HEK293 (cell line): ENCODE measurements around the gene SLC39A1.
A peak's percentile ranks its signal among the peaks of the same experiment; 100 is the strongest.
"Not testable (repeated sequence)": the region's sequence is repeated elsewhere in the genome, so short reads cannot be mapped to it uniquely, and the experiment has no call there.

Experiments used
- CTCF ChIA-PET: fragments of 350-600 bp; formaldehyde crosslinking; extraction: SDS; loops from one replicate; lab custom pipeline; 2021; ENCODE audit warnings: antibody characterized with exemption; lab: Yijun Ruan, JAX
- POLR2A ChIA-PET: fragments of 300-600 bp; formaldehyde crosslinking; extraction: SDS; loops from one replicate; lab custom pipeline; 2020; ENCODE audit warnings: antibody characterized with exemption, inconsistent platforms; lab: Yijun Ruan, JAX
- H3K27ac ChIP-seq: fragments of 200-500 bp; sonication (Bioruptor generic); 2 replicates; pipeline ENCODE4 v1.5.1; 2014; ENCODE audit warnings: low read depth, low read length, control low read depth, inconsistent platforms; ENCODE audit errors: extremely low read depth
- H3K36me3 ChIP-seq, 2 experiments: fragments of 200-500 bp in 1 of 2; sonication (Bioruptor generic) in 1 of 2; 1 replicate in 1 of 2; 2 replicates in 1 of 2; pipeline ENCODE4 v1.5.1; 2014 to 2017; ENCODE audit warnings: inconsistent platforms in 2 of 2, low read length in 2 of 2; ENCODE audit not compliant: control insufficient read depth in 2 of 2, insufficient read depth in 1 of 2
- H3K4me1 ChIP-seq: fragments of 200-500 bp; sonication (Bioruptor generic); 2 replicates; pipeline ENCODE4 v1.5.1; 2014; ENCODE audit warnings: mild to moderate bottlenecking, low read length, inconsistent platforms; ENCODE audit not compliant: control insufficient read depth, insufficient read depth
- H3K4me3 ChIP-seq: 2 replicates; pipeline ENCODE4 v1.5.1; 2011; ENCODE audit warnings: low read depth, mild to moderate bottlenecking, control low read depth, low read length, moderate library complexity
- H3K9me3 ChIP-seq: fragments of 200-500 bp; sonication (Bioruptor generic); 2 replicates; pipeline ENCODE4 v1.5.1; 2014; ENCODE audit warnings: low read depth, low read length, inconsistent platforms; ENCODE audit not compliant: control insufficient read depth, insufficient read depth
- GLI4 ChIP-seq: fragments of 450-650 bp; formaldehyde crosslinking; IDR thresholded peaks from 2 replicates; pipeline ENCODE4 v1.5.1; 2016; ENCODE audit warnings: missing biosample characterization, missing genetic modification characterization
- PRDM2 ChIP-seq: fragments of 450-650 bp; formaldehyde crosslinking; IDR thresholded peaks from 2 replicates; pipeline ENCODE4 v1.5.1; 2016; ENCODE audit warnings: missing biosample characterization, missing genetic modification characterization, borderline replicate concordance
- PRDM4 ChIP-seq: fragments of 450-650 bp; formaldehyde crosslinking; IDR thresholded peaks from 2 replicates; pipeline ENCODE4 v1.5.1; 2017; ENCODE audit warnings: missing biosample characterization, missing genetic modification characterization
- SP7 ChIP-seq: fragments of 450-650 bp; formaldehyde crosslinking; IDR thresholded peaks from 2 replicates; pipeline ENCODE4 v1.5.1; 2016; ENCODE audit warnings: missing biosample characterization, missing genetic modification characterization
- YY1 ChIP-seq: fragments of 450-650 bp; formaldehyde crosslinking; IDR thresholded peaks from 2 replicates; pipeline ENCODE4 v1.5.1; 2018; ENCODE audit warnings: missing biosample characterization, missing genetic modification characterization
- ZBTB11 ChIP-seq: fragments of 450-650 bp; formaldehyde crosslinking; conservative IDR thresholded peaks from 2 replicates; pipeline ENCODE4 v1.5.1; 2016; ENCODE audit warnings: low read depth, missing biosample characterization, missing genetic modification characterization
- ZBTB17 ChIP-seq: fragments of 450-650 bp; formaldehyde crosslinking; IDR thresholded peaks from 2 replicates; pipeline ENCODE4 v1.5.1; 2016; ENCODE audit warnings: missing biosample characterization, missing genetic modification characterization
- ZBTB20 ChIP-seq: fragments of 450-650 bp; formaldehyde crosslinking; IDR thresholded peaks from 2 replicates; pipeline ENCODE4 v1.5.1; 2016; ENCODE audit warnings: missing biosample characterization, missing genetic modification characterization
- ZNF362 ChIP-seq: fragments of 450-650 bp; formaldehyde crosslinking; IDR thresholded peaks from 2 replicates; pipeline ENCODE4 v1.5.1; 2016; ENCODE audit warnings: missing biosample characterization, missing genetic modification characterization
- ZNF610 ChIP-seq: fragments of 450-650 bp; formaldehyde crosslinking; IDR thresholded peaks from 2 replicates; pipeline ENCODE4 v1.5.1; 2016; ENCODE audit warnings: missing biosample characterization, missing genetic modification characterization, borderline replicate concordance

The SLC39A1 gene

GRCh38 chr1:154006136-154006535 lies 42.8 kb upstream of the SLC39A1 start:
- CTCF ChIA-PET, result no interaction called here
- Histone ChIP-seq H3K27ac (no peak overlapping the region), H3K9me3 (no peaks in the 10 kb centered on the region), H3K4me1 (no peaks in the 10 kb centered on the region), H3K36me3 (no peaks in the 10 kb centered on the region), H3K4me3 (no peak overlapping the region)
- POLR2A ChIA-PET, result no interaction called here
- TF ChIP-seq ZBTB17 (tag by site-specific recombination), result no peak

GRCh38 chr1:154000420-154000819 lies 37.1 kb upstream of the SLC39A1 start:
- POLR2A ChIA-PET, result interaction anchor here (0.6 to 4.6 kb wide), 4 partner anchors 8 to 225 kb away, joined by 3 to 54 read pairs (median 4); partner anchors contain the start of genes CREB3L4, RPS27 and SLC27A3
- Histone ChIP-seq H3K4me1 (no peaks in the 10 kb centered on the region), H3K36me3 (peaks cover 0 to 3% of the 10 kb centered on the region in 2 experiments; a peak in 1 of 3 replicates)
- TF ChIP-seq ZNF610 (tag by site-specific recombination), result no peak
- TF ChIP-seq, all 188 proteins: peak for 0
- H3K27ac ChIP-seq, result no peak overlapping the region
- no peaks in the 10 kb centered on the region for H3K9me3 ChIP-seq
- no peak overlapping the region for H3K4me3 ChIP-seq
- CTCF ChIA-PET, result interaction anchor here (0.6 kb wide), 1 partner anchor 85 kb away, joined by 4 read pairs; no protein-coding TSS in a partner anchor

- H3K4me1 ChIP-seq, CTCF ChIA-PET, POLR2A ChIA-PET, H3K27ac ChIP-seq, H3K4me3 ChIP-seq: not testable (repeated sequence)
- 0 out of 2 replicates have a peak, but pooled peaks have one; percentile 4 for TF ChIP-seq ZNF362 (tag by site-specific recombination)
- TF ChIP-seq, all 188 proteins: peak for 1; not testable (repeated sequence) for 187
- not testable (repeated sequence) for H3K9me3 ChIP-seq
- peaks cover 33 to 37% of the 10 kb centered on the region in 2 experiments for H3K36me3 ChIP-seq
These were observed 33.5 kb upstream of the SLC39A1 start for GRCh38 chr1:153996882-153997281.

GRCh38 chr1:153995640-153996039 lies 32.3 kb upstream of the SLC39A1 start:
- Histone ChIP-seq H3K27ac (no peak overlapping the region), H3K9me3 (no peaks in the 10 kb centered on the region), H3K4me1 (no peaks in the 10 kb centered on the region), H3K4me3 (no peak overlapping the region), H3K36me3 (peaks cover 34 to 45% of the 10 kb centered on the region in 2 experiments)
- no peak for TF ChIP-seq GLI4 (tag by site-specific recombination)
- no peak for TF ChIP-seq ZBTB20 (tag by site-specific recombination)
- no peak for TF ChIP-seq ZBTB11
- no peak for TF ChIP-seq SP7
- no peak for TF ChIP-seq PRDM2 (tag by site-specific recombination)
- no peak for TF ChIP-seq PRDM4 (tag by site-specific recombination)
- no peak for TF ChIP-seq YY1 (tag by site-specific recombination)
- POLR2A ChIA-PET, result interaction anchor here (0.5 to 1.2 kb wide), 3 partner anchors 16 to 158 kb away, joined by 3 to 4 read pairs (median 3); no protein-coding TSS in a partner anchor
- CTCF ChIA-PET, result interaction anchor here (0.6 to 0.9 kb wide), 4 partner anchors 9 to 247 kb away, joined by 3 to 5 read pairs (median 3); partner anchors contain the start of gene RAB13
